Mammary epithelial cell (primary cell): Measurements from ENCODE around the gene PDE9A.

Experiments
- CTCF ChIP-seq, 2 donors: IDR thresholded peaks in 1 of 2; conservative IDR thresholded peaks in 1 of 2; 2 replicates each; pipeline ENCODE4 v1.5.1; 2011 to 2012; ENCODE audit warnings: inconsistent platforms in 2 of 2, low read length in 2 of 2, mild to moderate bottlenecking in 2 of 2, control low read depth in 1 of 2, low read depth in 1 of 2; ENCODE audit not compliant: insufficient read depth in 1 of 2; ENCODE audit errors: extremely low read depth in 1 of 2
- EZH2 ChIP-seq: IDR thresholded peaks from 2 replicates; pipeline ENCODE4 v1.6.1; 2012; ENCODE audit warnings: low read length, inconsistent platforms, borderline replicate concordance

GRCh38 chr21:42769820-42770716 is 116.6 kb downstream of the PDE9A start:
- TF ChIP-seq EZH2: no peak
- TF ChIP-seq CTCF (conservative IDR thresholded peaks at IDR 0.05 in 1 of 2, IDR thresholded peaks at IDR 0.05 in 1 of 2; ENCODE audit: extremely low read depth in 1 of 2, insufficient read depth in 1 of 2, low read depth in 1 of 2, low read length in 2 of 2): no peak
